HG03025 (cell line): ENCODE results near the gene SPATA12.
"Not testable (repeated sequence)": the region's sequence is repeated elsewhere in the genome, so short reads cannot be mapped to it uniquely, and the experiment has no call there.

Experiments
- ATAC-seq: cut with Tn5 transposase; IDR thresholded peaks from one replicate; pipeline ENCODE4 v1.9.1; 2021; ENCODE audit warnings: mild to moderate bottlenecking, moderate library complexity; ENCODE audit not compliant: unreplicated experiment, low FRiP score

Gene SPATA12

DNA sequence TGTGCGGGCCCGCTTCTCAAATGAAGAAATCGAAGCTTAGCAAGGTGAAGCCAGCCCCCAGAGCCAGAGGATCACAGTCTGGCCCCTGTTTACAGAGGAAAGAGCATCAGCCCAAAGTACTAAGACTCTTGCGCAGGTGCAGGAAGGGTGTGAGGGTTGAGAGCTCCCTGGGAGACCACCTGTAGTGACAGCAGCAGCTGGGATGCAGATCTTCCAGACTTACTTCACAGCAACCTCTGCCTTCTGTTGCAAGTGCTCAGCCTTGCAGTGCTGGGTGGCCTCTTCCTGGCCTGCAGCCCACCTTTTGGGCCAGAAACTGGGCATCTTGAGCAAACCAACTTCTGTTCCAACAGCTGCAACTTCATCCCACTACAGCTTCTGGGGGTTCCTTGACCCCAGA lies 19.7 kb downstream of the SPATA12 start:
- no peak for ATAC-seq

DNA sequence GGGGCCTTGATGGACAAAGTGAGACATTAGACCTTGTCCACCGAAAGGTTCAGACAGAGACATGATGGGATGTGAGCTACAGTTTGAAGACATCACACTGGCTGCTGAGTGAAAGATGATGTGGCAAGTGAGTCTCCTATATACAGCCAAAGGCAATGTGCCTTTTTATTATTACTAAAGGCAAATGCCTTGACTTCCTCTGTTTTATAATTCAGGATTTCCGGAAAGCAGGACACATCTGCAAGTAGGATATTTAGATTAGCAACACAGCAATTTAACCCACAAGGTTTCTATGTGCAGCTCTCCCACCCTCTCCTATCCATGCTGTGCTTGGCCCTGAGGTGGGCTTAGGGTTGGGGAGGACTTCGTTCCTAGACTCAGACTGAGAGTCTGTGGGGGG lies 20.7 kb downstream of the SPATA12 start:
- no peak for ATAC-seq

DNA sequence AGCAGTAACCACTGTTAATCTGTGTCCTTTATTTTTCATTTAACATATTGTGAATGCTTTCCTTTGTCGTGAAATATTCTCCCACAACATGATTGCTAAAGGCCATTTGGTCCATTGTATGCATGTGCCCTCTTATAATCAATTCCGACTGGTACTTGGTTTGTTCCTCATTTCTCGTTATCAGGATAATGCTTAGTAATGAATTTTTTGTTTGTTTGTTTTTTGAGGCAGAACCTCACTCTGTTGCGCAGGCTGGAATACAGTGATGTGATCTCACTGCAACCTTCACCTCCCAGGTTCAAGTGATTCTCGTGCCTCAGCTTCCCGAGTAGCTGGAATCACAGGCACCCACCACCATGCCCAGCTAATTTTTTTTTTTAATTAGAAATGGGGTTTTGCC lies 22.0 kb downstream of the SPATA12 start:
- ATAC-seq: no peak

DNA sequence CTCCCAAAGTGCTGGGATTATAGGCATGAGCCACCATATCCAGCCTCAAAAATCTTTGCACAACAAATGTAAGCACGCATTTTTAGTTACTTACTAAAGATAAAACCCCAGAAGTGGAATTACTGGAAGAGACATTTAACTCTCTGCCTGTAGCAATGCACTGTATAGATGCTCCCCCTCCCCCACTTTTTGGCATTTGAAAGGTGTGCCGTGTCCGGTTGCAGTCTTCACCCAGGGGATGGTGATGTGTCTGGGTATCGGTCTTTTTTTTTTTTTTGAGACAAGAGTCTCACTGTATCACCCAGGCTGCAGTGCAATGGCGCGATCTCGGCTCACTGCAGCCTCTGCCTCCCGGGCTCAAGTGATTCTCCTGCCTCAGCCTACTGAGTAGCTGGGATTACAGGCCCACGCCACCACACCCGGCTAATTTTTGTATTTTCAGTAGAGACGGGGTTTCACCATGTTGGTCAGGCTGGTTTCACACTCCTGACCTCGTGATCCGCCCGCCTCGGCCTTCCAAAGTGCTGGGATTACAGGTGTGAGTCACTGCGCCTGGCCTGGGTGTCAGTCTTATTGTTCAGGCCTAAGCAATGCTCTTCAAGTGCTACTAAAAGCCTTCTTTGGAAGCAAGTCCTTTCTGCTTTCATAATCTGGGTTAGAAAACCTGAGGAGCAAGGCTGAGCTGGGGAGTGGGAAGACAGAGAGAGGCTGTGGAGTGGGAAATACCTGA lies 23.0 kb downstream of the SPATA12 start:
- not testable (repeated sequence) for ATAC-seq

DNA sequence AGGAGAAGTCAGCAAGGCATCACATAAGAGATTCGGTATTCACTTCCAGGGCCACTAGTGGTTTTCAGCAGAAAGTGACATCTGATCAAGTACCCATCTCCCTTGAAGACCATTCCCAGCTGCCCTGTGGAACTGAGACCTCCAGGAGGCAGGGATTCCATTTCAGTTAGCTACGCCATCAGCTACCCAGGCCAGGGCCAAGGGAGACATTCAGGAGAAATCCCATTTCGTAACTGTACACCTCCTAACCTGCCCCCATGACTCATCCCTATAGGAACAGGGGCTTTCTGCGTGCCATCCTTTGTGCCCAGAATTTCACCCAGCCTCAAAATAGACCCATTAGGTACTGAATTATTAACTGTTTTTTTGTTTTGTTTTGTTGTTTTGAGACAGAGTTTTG lies 24.7 kb downstream of the SPATA12 start:
- ATAC-seq: no peak

DNA sequence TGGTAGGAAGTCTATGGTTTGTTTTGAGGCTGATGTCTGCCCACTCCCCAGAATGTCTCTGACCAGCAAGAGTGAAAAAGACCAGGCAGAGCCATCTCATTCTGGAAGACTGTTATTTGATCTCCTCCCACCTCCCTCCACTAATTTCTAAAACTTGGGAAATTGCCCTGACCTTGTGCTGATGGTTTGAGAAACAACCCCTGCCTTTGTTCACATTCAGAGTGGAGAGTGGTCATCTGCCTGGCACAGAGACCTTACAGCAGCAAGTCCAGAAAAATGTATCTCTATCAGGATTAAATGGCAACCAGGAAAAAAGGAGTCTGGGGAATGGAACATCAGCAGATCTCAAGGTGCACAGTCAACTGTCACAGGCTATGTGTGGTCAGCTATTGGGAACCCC lies 25.7 kb downstream of the SPATA12 start:
- ATAC-seq: no peak

DNA sequence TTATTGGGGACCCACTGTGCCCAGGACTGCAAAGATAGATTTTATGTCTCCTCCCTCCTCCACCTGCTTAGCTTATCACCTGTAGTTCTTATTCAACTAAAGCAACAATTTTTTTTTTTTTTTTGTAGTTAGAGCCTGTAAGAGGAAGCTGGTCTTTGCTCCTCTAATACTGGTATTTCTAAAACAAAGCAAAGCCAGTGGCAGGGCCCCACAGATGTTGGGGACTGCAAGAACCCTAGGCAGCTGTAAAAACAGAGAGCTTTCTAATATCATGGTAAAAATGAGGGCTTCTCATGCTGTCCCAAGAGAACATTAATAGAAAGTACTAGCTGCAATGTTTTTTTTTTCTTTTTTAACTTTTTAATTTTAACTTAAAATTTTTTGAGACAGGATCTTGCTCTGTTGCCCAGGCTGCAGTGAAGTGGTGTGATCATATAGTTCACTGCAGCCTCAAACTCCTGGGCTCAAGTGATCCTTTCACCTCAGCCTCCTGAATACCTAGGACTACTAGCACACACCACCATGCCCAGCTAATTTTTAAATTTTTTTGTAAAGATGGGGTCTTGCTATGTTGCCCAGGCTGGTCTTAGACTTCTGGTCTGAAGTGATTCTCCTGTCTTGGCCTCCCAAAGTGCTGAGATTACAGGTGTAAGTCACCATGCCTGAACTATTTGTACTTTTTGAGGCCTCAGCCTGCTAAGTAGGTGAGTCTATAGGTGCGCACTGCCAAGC lies 27.1 kb downstream of the SPATA12 start:
- ATAC-seq: no peak

DNA sequence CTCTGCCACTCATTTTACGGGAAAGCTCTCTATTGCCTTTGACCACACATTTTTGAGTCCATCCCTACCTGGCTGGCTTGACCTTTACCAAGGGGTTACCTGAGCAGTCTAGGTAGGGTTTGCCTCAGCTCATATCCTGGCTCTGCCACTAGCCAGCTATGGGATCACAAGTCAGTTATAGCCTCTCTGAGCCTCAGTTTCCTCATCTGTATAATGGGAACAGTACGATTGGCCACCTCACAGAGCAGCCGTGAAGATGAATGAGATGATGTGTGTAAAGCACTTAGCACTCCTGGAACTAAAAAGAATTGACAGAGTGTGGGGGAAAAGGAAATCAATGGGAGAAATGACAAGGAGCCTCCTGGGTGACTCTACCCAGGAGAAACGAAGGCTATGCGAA lies 28.0 kb downstream of the SPATA12 start:
- no peak for ATAC-seq

DNA sequence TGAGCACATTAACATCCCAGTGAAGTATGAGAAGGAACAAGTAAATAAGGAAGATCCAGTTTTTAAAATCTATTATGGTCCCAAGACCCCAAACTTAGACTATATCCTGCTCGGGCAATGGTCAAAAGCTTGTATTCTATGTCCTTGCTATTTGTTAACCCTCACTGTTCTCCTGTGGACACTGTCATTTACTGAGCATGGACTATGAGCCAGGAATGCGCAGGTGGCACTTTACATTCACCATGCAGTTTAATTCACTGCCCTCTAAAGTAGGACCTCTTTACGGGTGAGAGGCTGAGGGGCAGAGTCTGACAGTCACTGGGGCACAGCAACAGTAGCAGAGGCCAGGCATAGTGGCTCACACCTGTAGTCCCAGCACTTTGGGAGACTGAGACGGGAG lies 28.6 kb downstream of the SPATA12 start:
- ATAC-seq: no peak

DNA sequence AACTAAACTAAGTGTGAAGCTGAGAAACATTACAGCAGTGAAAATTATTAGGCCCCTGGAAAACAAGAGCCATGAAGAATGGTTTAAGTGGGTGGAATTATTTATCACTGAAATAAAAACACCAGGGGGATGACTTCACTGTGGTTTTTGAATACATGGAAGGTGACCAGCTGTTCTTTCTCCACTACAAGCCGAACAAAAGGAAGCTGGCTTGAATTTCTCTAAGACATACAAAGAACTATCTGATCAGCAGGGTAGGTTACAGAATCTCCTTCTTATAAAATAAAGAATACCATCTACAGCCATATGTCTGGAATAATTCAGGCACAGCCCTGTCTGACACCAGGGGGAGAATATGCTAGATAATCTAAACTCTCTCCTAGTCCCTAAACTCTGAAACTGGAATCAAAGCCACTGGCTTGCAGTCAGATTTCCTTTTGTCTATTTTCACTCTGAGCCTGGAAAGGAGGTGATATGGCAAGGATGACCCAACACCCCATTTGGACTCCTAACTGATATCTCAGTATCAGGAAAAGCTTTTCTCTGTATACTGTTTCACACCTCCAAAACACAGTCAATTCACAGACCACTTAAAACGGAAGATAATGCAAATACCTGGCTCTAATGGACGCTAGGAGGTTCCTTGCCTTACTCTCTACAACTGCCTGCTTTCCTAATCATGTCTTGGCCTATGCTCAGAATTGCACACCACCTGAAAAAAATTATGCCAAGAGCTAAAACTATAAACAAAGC lies 31.2 kb downstream of the SPATA12 start:
- no peak for ATAC-seq

DNA sequence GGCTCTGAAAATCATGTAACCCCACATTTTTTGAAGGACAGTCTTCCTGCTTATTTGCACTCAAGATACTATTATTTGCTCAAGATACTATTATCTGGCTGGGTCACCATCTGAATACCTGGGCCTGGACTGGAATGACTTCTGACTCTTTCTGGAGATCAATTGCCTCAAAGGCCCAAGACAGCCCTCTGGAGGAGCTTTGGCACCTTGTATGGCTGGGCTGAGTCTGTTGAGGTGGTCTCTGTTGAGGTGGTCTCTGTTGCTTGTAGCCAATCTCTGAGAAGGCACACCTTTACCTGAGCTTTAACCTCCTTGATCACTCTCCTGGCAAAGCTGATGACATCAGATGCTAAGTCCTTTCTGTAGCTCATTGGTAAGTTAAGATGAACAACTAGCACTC lies 33.0 kb downstream of the SPATA12 start:
- no peak for ATAC-seq

DNA sequence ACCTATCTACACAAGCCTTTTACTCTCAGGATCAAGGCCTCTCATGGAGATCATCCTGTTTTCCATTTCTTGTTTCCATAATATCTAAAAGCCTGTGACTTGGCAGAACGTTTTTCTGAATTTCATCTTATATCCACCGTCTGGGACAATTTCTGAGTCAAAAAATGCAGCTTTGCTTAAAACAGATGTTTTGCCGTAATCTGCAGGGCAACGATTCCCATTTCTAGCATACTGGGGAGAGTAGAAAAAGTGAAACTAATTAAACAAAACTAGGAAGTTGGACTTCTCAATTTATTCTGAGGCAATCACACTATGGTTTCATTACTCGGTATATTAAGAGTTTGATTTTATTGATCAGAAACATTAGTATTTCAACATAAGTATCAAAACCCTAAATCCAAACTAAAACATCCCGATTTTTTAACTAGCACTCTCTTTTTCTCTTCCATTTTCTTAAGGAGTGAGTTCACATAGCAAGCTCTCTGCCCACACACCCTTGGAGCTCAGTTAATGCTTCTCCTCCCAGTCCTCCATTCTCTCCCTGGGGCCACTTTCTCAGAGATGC lies 33.6 kb downstream of the SPATA12 start:
- ATAC-seq: no peak

DNA sequence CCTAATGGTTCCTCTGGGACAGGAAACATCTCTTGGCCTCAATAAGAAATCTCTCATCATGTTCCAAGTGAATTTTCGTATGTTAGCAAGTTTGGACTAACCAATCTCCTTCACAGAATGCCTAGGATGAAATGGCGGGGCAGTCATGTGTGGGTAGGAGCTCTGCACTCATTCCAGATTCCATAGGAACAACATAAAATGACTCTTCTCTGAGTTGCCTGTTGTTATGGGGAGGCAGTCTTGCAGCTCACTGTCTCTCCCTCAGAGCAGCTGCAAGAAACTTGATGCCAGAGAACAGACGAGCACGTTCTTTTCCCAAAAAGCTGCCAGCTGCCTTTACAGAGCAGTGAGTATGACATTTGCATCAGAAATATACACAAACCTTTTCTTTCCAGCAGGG lies 34.1 kb downstream of the SPATA12 start:
- ATAC-seq: no peak

DNA sequence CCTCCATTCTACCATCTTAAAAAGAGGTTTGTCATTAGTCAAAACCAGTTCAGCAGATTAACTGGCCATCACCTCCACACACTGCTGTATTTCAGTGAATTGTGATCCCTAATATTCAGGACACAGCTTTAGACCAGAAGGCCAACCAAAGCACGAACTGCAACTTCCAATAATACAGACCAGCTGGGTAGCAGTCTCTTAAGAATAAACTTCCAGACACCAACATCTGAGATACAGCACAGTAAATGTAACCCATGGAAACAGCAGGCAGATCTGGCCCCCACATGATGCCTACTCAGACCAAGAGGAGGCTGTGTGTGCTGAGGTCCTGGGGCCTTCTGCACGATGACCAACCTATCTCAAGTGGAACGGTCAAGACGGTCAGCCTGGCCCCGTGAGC lies 34.9 kb downstream of the SPATA12 start:
- no peak for ATAC-seq

DNA sequence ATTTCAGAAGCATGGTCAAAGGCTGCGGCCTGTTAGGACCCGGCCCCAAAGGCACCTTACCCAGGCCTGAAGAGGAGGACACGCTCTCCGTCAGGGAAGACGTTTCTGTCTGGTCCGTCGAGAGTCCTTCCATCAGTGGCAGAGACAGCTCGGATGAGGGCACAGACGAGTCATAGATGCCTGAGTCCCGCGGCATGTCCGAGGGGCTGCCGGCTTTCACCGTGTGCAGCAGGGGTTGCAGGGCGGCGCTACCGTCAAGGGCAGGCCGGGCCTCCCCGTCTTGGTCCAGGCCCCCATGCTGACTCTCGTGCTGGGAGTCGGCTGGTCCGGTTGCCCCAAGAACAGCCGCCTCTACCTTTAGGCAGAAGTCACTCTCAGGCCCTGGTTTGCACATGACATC lies 37.1 kb downstream of the SPATA12 start:
- ATAC-seq: no peak

DNA sequence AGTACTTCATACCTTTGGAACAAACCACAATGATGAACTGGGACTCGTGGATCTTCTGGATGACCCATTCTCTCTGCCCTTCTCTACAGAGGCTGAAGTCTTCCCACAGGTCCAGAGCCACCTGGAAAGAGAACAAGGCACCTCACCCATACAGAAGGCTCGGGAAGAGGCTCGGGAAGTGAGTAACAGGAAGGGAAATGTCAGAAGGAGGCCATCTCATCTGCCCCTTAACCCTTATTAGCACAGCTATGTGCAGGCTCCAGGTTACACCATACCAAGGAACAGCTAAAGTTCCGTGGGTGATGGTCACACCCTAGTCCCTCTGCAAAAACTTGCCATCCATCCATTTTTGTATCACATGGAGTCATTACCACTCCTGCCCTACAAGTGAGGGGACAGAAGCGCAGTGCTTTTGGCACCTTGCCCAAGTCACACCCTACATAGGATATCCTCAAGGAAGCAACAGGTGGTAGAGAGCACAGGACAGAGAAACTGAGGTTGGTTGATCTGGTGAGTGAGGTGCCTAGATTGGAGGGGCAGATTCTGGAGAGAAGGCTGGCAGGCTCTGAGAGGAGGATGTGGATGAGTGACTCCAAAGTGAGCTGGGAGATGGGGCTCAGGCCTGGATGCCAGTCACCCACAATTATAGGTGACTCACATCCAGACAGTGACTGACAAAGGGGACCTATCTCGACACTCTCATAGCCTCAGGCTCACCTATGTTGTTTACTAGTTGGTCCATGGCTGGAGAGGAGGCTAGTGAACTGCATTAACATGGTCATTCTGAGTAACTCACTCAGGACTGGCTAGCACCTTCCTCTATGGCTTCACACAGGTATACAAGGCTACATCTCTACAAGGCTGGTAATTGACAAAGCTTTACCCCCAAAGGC lies 38.2 kb downstream of the SPATA12 start:
- no peak for ATAC-seq

DNA sequence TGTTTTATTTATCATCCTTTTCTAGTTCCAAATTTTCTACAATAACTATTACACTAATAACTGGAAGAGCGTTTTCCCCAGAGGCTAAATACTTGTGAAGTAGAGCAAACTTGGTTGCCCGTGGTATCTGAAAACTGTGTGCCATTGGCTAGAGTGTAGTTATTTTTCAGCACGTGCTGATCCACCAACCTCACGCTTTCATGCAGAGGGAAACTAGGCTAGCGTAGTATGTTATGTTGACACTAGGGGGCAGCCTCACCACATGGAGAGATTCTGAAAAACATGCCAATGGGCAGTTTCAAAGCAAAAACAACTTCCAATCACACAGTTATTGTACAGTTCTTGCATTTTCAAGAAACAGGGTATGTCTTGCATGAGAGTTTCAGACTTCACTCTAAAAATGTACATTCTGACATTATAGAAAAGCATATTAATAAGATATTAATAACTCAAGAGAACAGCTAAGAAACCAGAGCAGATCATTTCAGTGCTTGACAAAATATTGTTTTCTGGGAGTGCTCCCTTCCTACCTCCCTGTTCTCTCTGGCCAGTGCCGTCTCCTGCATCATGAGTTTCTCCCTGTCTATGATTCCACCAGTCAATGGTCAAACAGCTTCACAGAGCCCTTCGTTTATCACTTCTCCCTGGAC lies 39.7 kb downstream of the SPATA12 start:
- no peak for ATAC-seq

DNA sequence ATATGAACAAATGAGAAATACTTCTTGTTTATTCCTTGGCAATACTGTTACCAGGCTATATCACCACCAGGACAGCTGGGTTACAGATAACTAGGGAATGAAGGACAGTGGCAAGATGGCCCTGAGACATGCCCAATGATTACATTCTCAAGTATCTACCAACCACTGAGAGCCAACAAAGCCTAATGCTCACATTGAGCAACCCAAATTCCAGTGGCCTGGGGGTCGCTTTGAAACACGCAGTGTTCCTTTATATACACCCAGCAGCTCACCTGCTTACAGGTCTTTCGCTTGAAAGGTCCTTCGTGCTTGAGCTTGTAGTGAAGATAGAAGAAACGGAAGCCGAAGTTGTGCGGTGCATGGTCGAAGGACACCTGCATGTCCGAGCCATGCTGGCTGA lies 45.1 kb downstream of the SPATA12 start:
- no peak for ATAC-seq

DNA sequence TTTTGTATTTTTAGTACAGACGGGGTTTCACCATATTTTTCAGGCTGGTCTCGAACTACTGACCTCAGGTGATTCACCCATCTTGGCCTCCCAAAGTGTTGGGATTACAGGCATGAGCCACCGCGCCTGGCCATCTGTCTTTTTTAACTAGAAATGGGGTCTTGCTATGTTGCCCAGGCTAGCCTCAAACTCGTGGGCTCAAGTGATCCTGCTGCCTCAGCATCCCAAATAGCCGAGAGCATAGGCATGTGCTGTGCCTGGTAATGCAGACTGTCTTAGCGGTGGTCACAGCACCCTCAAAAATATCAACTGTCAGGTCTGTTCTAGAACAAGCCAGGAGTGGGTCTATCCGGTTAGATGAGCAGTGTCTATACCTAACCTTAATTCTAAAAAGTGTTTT lies 48.2 kb downstream of the SPATA12 start:
- ATAC-seq: no peak
